Caki2 (cell line): Measurements from ENCODE around the gene RBM4. TPM values are rescaled to one million over a fixed set of nuclear protein-coding genes. Genes with fewer than 3 reads are reported as not detected.
"Not testable (repeated sequence)": the region's sequence is repeated elsewhere in the genome, so short reads cannot be mapped to it uniquely, and the experiment has no call there.

Experiments
- DNase-seq: peaks from one replicate; pipeline ENCODE4 v3.0.0-alpha.2; 2015; ENCODE audit warnings: low read depth
- in situ Hi-C: cut with HindIII; loops from 2 replicates; pipeline ENCODE4 v1.10.0; 2016; ENCODE audit warnings: low sequenced_read_pairs, low pct_unique_long_range_greater_than_20kb, mixed read lengths
- total RNA-seq: library from RNA; depleted of rRNA; stranded (reverse); fragments of >200 nt; shearing (Covaris generic); gene quantifications from 2 replicates; pipeline ENCODE4 v1.2.3, GENCODE V29; 2014; ENCODE audit warnings: low replicate concordance; rRNA removed

The RBM4 gene, protein sequence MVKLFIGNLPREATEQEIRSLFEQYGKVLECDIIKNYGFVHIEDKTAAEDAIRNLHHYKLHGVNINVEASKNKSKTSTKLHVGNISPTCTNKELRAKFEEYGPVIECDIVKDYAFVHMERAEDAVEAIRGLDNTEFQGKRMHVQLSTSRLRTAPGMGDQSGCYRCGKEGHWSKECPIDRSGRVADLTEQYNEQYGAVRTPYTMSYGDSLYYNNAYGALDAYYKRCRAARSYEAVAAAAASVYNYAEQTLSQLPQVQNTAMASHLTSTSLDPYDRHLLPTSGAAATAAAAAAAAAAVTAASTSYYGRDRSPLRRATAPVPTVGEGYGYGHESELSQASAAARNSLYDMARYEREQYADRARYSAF
- total RNA-seq = 116 and 133 TPM in 2 replicates

DNA sequence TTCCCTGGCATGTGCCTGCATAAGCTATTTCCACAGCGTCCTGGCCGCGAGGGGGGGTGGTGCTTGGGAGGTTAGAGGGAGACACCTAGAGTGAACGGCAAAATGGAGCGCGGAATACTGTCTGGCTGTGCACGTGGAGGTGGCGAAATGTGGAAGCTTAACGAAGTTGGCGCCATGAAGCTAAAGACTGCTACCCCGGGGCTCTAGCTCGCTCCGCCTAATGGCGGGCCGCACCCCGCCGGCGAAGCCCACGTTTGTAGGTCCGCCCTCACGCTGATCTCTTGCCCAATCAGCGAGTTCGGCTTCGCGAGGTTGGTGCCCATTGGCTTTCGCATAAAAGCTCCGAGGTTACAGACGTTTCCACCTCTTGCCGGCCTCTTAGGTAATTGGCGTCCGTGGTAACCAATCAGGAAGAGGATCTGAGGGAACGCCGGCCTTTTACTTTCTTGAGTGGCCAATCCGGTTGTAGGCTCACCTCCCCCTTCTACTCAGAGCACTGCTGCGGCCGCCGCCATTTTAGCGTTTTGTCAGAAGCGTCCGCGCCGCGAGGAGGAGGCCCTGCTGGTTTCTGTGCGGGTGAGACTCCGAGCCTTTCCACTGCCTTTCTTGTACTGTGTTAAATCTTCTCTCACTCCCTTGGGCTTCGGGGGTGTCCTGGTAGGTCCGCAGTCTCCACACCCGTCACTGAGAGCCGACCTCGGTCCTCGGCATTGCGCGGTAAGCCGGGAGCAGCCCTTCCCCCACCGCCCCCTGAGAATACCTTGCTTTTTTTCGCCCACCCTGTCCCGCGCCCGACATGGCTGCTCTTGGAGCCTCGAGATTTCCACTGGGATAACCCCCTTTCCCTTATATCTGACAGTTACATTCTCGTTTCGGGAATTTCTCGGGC is at the start of gene RBM4:
RBM4 (plus strand) TSS at position 527 of the 889 bp plus-strand sequence. CDS start 1,009 bp downstream, outside the sequence.
- peak; percentile 98 for DNase-seq
- in situ Hi-C loops = no loop called here

DNA sequence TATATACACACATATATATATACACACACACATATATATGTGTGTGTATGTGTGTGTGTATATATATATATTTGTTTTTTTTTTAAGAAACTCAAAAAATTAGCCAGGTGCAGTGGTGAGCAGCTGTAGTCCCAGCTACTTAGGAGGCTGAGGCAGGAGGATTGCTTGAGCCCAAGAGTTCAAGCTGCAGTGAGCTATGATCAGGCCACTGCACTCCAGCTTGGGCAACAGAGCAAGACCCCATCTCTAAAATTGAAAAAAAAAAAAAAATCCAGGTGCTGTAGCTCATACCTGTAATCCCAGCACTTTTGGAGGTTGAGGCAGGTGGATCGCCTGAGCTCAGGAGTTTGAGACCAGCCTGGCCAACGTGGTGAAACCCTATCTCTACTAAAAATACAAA is 49.2 kb upstream of the RBM4 start:
- in situ Hi-C loops, DNase-seq: not testable (repeated sequence)

DNA sequence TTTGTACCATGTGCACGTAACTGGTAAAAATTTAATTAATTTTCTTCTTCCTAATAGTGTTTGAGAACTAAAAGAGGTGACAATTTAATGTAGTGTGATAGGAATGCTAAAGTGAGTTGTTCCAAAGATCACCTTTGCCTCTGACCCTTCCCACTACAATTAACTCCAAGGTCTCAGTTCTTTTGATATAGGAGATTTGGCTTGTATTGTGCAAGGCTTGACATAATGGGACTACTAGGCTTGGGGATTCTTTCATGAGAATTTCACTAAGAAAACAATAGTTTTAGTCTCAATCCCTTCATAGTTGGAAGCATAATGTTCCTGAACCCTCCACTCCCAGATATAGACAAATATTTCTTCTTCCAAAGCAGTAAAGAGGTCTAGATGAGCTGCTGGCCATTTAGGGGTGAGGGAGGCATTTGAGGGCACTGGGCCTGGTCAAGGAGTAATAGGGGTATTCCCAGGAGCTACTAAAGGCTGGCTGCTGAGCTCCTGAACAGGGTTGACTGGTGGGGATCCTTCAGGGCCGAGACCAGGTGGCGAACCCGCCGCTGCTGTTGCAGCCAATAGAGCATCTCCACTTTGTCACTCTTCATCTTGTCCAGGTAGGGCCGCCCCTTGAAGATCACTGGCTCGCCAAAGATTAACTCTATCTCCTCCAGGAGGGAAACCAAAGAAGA is 48.4 kb upstream of the RBM4 start:
- DNase-seq = no peak
- in situ Hi-C loops = no loop called here

DNA sequence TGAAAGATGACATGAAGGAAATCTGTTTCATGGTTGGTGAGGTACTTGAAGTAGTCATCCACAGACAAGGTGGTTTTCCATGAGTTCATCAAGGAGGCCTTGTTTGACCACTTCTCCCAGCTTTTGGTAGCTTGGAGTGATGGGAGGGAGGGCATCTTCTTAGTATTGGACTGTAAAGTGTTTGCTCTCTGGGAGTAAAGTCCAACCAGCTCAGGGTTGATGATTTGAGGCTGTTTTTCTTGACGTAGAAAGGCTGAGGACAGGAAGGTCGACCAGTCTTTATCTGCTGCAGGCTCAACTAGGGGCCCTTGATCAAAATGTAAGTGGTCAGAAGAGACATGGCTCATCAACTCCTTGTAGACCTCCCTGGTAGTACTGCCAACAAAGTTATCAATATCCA is 47.3 kb upstream of the RBM4 start:
- in situ Hi-C loops = no loop called here
- no peak for DNase-seq

DNA sequence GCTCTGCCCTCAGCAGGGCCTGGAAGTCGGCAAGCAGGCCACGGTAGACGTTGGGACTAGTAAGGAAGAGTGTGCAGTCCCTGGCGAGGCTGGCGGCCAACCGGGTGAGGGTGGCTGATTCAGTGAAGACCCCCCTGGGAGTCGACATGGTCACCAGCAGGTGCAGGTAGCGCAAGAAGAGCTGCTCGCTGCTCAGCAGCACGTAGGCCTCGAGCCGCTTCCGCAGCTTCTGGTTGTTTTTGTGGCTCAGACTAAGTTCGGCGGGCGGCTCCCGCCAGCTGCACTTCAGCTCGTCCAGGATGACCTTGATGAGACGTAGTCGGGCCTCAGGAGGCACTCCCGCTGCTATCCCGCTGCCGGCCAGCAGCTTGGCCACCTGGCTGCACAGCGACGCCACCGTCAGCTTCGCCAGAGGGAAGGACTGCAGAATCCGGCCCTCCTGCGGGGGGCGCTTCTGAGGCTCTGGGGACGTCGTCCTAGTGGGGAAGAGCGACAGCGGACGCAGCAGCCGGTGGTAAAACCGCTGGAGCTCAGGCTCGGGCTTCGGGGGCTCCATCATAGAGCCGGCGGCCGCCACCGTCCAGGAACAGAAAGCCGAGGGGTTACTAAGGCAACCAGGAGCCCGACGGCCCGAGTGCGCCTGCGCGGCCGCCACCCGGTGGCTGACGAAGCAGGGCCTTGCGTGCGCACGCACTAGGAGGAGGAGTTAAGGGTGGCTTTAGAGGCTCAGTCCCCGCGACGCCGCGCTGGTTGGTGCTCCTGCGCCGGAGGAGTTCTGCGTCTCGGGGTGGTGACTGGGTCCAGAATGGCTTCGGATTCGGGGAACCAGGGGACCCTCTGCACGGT is 45.8 kb upstream of the RBM4 start, which contains the start of the genes CCDC87 and CCS:
CCDC87 (minus strand) TSS at position 607 of the 846 bp plus-strand sequence; CDS start at position 559, 48 bp downstream.
CCS (plus strand) TSS at position 729 of the 846 bp plus-strand sequence; CDS start at position 806, 77 bp downstream.
- in situ Hi-C loops = no loop called here
- DNase-seq = peak; percentile 90

DNA sequence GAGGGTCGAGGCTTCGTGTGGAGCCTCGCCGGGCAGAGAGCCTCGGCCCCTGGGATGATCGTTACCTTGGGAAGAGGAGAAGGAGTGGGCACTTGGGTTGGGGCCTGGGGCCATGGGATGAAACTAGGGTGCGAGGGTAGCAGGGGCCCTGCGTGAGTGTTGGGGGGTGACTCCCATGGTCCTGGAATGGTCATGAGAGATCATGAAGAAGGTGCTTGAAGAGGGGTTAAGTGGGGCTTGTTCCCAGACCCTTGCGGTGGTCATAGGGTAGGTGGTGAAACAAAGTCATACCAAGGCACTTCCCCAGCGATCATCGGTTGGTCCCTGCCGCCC is 45.2 kb upstream of the RBM4 start:
- no peak for DNase-seq
- in situ Hi-C loops = no loop called here

DNA sequence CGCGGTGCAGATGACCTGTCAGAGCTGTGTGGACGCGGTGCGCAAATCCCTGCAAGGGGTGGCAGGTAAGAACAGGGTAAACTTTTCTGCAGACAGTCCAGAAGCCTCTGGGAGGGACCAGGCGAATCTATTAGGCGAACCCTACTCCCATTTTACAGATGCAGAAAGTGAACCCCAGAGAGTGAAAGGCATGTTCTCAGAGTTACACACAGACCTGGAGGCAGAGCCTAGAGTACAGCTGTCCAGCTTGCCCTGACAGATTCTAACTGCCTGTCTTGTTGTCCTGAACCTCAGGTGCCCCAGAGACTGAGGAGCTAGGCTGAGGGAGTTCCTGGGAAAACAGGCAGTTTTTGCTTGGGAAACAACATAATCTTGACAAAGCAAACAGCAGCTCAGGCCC is 44.9 kb upstream of the RBM4 start:
- in situ Hi-C loops = no loop called here
- DNase-seq = no peak

DNA sequence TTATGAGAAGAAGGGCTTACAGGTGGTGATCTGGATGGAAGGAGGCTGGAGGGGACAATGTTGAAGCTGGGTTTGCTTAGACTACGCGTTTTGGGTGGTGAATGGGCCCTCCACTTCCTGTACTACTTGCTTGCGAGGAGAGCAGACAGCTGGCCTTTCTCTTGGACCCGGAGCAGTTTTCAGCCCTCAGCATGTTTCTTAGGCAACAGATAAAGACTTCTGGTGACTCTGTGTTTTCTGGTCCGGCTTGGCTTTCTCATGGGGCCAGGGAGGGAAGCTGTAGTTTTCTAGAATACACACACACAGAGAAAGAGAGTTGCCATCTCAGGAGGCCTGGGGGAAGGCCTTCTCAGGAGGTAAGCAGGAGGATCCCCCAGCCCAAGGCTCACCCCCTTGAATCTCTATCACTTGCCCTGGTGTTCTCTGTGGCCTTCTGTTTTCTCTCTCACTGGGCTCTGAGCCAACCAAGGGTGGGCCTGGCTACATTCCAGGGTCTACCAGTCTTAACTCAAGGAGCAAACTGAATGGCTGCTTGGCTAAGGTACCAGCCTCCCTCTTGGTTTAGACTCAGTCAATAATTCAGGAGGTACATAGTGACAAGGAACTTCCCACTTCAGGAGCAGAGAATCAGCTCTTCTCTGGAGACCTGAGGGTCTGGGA is 43.1 kb upstream of the RBM4 start:
- no peak for DNase-seq
- in situ Hi-C loops = no loop called here

DNA sequence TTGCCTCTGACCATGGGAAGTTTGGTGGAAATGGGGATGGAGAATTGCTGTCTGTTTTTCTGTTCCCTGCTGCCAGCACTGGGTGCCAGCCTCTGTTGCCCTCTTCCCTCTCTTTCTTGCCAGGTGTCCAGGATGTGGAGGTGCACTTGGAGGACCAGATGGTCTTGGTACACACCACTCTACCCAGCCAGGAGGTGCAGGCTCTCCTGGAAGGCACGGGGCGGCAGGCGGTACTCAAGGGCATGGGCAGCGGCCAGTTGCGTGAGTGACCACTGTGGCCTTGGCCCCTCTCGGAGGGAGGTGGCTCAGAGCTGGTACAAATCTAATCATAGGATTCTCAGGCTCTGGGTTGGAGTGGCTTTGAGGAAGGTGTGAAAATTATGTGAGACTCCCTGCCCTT is 39.5 kb upstream of the RBM4 start:
- in situ Hi-C loops = no loop called here
- no peak for DNase-seq

DNA sequence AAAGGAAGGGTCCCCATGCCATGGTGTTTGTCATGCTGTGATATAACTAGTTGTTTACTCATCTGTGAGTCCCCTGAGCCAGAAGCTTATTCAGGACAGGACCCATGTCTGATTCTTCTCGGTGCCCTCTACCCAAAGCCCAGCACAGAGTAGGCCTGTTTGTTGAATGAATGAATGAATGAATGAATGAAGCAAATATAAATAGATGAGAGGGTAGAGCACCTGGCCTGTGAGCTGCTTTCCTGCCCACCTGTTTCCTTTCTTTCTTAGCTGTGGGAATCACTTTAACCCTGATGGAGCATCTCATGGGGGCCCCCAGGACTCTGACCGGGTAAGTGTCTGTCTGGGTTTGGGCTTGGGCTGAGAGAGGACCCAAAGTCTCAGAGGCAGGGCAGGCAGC is 38.3 kb upstream of the RBM4 start:
- in situ Hi-C loops = no loop called here
- no peak for DNase-seq

DNA sequence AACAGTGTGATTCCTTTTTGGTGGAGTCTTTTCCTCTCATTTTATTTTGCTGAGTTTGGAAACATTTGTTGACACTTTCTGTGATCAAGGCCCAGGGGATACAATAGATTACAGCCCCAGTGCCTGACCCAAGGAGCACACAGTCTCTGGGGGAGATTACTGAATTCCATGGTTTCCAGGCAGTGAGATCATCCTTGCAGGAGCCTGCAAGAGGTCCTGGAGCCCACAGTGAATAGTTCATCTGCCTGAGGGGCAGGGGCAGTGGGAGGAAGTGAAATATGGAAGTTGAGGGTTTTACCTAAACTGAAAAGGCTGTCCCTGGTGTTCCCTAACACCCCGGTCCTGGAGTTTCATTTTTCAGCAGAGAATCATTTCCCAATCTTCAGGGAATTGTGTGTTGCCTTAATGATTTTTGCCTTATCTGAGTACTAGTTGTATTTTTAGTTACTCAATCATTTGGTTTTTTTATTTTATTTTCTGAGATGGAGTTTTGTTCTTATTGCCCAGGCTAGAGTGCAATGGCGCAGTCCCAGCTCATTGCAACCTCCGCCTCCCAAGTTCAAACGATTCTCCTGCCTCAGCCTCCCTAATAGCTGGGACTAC is 37.8 kb upstream of the RBM4 start:
- in situ Hi-C loops = no loop called here

DNA sequence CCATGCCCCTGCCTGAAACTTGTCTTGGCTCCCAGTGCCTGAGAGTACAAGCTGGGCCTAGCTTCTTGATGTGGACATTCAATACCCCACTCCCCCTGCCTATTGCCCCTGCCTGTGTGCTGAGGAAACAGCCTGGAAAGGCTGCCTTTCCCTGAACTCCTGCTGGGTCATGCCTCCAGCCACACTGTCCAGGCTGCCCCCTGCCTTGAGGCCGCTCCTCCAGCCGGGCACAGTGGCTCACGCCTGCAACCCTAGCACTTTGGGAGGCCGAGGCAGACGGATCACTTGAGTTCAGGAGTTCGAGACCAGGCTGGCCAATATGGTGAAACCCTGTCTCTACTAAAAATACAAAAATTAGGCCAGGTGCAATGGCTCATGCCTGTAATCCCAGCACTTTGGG is 35.4 kb upstream of the RBM4 start:
- in situ Hi-C loops = no loop called here
- DNase-seq = no peak

More for the DNA sequence above, 37.8 kb upstream of the RBM4 start:
- DNase-seq = no peak

DNA sequence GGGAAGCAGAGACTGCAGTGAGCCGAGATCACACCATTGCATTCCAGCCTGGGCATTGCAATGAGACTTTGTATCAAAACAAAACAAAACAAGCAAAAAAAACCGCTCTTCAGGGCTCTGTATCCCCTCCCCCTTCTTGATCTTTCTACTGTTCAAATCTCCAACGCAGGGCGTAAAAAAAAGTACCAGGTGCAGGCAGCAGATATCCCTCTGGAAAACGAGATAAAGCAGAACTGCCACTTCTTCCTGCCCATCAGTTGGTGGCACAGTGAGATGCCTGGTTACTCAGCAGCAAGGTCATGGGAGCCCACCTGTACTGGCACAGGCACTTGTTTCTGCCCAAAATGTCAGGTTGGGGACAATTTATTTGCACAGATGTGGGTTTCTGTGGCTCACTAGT is 34.3 kb upstream of the RBM4 start:
- in situ Hi-C loops = no loop called here

DNA sequence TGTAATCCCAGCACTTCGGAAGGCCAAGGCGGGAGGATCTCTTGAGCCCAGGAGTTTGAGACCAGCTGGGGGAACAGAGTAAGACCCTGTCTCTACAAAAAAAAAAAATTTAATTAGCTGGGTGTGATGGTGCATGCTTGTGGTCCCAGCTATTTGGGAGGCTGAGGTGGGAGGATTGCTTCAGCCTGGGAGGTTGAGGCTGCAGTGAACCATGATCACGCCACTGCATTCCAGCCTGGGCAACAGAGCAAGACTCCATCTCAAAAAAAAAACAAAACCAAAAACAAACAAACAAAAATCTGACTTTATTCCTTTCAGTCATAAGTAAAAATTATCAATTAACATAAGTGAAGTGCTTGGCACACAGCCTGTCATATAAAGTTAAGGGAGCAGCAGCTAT is 31.9 kb upstream of the RBM4 start:
- in situ Hi-C loops, DNase-seq: not testable (repeated sequence)

More for the DNA sequence above, 34.3 kb upstream of the RBM4 start:
- DNase-seq = no peak

DNA sequence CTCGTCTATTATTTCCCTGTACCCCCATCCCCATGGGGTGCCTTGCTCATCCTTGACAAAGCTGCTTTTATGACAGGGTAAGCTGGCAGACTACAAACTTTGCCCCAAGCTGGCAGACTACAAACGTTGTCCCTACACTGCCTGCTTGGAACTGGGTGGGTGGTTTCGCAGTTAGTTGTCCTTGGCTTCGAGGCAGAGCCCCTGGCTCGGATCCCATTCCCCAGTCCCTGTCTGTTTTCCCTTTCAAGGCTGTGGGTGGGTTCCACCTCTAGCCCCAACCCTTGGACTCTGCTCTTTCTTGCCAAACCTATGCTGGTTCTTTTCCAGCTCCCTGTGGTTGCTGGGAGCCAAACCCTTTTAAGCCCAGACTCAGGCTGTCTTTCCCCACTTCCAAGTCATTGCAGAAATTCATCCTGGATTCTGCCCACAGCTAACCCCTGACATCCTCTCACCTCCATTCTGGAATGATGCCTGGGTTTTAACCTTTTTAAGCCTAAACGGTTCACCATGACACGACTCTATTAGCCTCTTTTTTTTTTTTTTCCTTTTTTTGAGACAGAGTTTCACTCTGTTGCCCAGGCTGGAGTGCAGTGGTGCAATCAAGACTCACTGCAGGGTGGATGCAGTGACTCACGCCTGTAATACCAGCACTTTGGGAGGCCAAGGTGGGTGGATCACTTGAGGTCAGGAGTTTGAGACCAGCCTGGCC is 31.2 kb upstream of the RBM4 start:
- peak; percentile 65 for DNase-seq
- in situ Hi-C loops = no loop called here
